ENCODE data around the gene FHIT. TPM values are rescaled to one million over a fixed set of nuclear protein-coding genes. Genes with fewer than 3 reads are reported as not detected.

FHIT gene
- polyA plus RNA-seq, 1 of the 3 experiments (the other 2 are of a cell fraction), result 0.41 TPM

DNA sequence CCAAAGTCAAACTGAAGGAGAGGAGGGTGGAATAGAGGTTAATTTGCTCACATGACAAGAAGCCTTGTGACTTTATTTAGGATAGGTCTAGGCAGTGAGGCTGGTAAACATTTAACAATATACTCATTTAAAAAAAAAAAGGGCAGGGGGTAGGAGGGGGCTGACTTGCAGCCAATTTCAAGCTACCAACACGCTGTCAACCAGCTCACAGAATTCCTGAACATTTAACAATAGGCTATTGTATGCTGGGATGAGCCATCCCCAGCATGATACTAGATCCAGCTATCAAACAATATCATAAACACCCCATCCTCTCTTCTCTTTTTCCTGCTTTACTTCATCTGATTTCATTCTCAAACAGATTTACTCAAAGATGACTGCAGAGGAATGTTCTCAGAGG is 1105.1 kb downstream of the FHIT start (continued):
- TF ChIP-seq, protein P1, sequence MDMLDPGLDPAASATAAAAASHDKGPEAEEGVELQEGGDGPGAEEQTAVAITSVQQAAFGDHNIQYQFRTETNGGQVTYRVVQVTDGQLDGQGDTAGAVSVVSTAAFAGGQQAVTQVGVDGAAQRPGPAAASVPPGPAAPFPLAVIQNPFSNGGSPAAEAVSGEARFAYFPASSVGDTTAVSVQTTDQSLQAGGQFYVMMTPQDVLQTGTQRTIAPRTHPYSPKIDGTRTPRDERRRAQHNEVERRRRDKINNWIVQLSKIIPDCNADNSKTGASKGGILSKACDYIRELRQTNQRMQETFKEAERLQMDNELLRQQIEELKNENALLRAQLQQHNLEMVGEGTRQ (IDR thresholded peaks at IDR 0.05; ENCODE audit: borderline replicate concordance, low read depth, low read length), result no peak
- TF ChIP-seq NFIC (IDR thresholded peaks at IDR 0.05; ENCODE audit: borderline replicate concordance) (no peak), TAF1 (IDR thresholded peaks at IDR 0.05; ENCODE audit: borderline replicate concordance, low read depth, low read length) (no peak), FOXJ3 (CRISPR knock-in tag; IDR thresholded peaks at IDR 0.05) (no peak), MXI1 (IDR thresholded peaks at IDR 0.05; ENCODE audit: low read depth, low read length) (no peak), POLR2AphosphoS5 (IDR thresholded peaks at IDR 0.05; ENCODE audit: low read depth, low read length) (no peak), CHD2 (IDR thresholded peaks at IDR 0.05; ENCODE audit: low read length, partially characterized antibody) (no peak), MEF2A (IDR thresholded peaks at IDR 0.05; ENCODE audit: borderline replicate concordance, low read depth) (no peak)
- TF ChIP-seq, protein P2, sequence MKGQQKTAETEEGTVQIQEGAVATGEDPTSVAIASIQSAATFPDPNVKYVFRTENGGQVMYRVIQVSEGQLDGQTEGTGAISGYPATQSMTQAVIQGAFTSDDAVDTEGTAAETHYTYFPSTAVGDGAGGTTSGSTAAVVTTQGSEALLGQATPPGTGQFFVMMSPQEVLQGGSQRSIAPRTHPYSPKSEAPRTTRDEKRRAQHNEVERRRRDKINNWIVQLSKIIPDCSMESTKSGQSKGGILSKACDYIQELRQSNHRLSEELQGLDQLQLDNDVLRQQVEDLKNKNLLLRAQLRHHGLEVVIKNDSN (IDR thresholded peaks at IDR 0.05; ENCODE audit: borderline replicate concordance, low read depth), result no peak

DNA sequence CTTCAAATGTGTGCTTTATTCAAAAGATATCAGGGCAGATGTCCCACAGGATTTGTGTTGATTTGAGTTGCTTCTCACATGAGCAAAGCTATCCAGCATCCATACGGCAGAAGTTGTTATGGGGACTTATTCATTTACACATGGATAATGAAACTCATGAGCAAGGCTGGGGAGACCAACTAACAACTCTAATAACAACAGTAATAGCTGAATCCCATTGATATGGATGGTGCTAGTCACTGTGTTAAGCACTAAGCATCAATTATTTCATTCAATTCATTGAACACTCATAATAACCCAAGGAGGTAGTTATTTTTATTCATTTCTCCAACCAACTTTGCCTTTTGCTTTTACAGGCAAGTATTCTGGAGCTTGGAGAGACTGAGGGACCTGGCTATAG is 1107.2 kb downstream of the FHIT start:
- H3K36me3 ChIP-seq (replicated peaks in 1 of 2; ENCODE audit: control insufficient read depth in 1 of 2, insufficient read depth in 2 of 2, low read length in 1 of 2), result no peaks in the 10 kb centered on the region
- no peak overlapping the region for H2AFZ ChIP-seq (ENCODE audit: low read depth)
- TF ChIP-seq RCOR1 (IDR thresholded peaks at IDR 0.05; ENCODE audit: low read length) (no peak), TEAD4 (IDR thresholded peaks at IDR 0.05; ENCODE audit: borderline replicate concordance, insufficient read depth) (no peak), MEF2A (IDR thresholded peaks at IDR 0.05; ENCODE audit: borderline replicate concordance, low read depth) (no peak), GATA2 (CRISPR knock-in tag; IDR thresholded peaks at IDR 0.05) (no peak), RFX5 (IDR thresholded peaks at IDR 0.05; ENCODE audit: low read length) (no peak), TAF1 (IDR thresholded peaks at IDR 0.05; ENCODE audit: borderline replicate concordance, low read depth, low read length) (no peak), EP300 (IDR thresholded peaks at IDR 0.05; ENCODE audit: borderline replicate concordance in 1 of 2, low read depth in 1 of 2, low read length in 1 of 2) (no peak), NFIC (IDR thresholded peaks at IDR 0.05; ENCODE audit: borderline replicate concordance) (no peak), CHD2 (IDR thresholded peaks at IDR 0.05; ENCODE audit: low read length, partially characterized antibody) (no peak), TCF12 (IDR thresholded peaks at IDR 0.05) (no peak), JUND (IDR thresholded peaks at IDR 0.05) (no peak), YY1 (IDR thresholded peaks at IDR 0.05; ENCODE audit: low read depth) (no peak), RXRA (IDR thresholded peaks at IDR 0.05; ENCODE audit: borderline replicate concordance, low read depth) (no peak), SMC3 (IDR thresholded peaks at IDR 0.05; ENCODE audit: low read depth, low read length) (no peak), RAD21 (IDR thresholded peaks at IDR 0.05; ENCODE audit: low read length) (no peak), FOSL2 (IDR thresholded peaks at IDR 0.05; ENCODE audit: borderline replicate concordance, low read depth) (no peak)
- TF ChIP-seq, protein P3, sequence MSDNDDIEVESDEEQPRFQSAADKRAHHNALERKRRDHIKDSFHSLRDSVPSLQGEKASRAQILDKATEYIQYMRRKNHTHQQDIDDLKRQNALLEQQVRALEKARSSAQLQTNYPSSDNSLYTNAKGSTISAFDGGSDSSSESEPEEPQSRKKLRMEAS (IDR thresholded peaks at IDR 0.05; ENCODE audit: low read depth), result no peak
- TF ChIP-seq, protein P4, sequence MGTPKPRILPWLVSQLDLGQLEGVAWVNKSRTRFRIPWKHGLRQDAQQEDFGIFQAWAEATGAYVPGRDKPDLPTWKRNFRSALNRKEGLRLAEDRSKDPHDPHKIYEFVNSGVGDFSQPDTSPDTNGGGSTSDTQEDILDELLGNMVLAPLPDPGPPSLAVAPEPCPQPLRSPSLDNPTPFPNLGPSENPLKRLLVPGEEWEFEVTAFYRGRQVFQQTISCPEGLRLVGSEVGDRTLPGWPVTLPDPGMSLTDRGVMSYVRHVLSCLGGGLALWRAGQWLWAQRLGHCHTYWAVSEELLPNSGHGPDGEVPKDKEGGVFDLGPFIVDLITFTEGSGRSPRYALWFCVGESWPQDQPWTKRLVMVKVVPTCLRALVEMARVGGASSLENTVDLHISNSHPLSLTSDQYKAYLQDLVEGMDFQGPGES (IDR thresholded peaks at IDR 0.05; ENCODE audit: low read depth, low read length), result no peak
- TF ChIP-seq, protein P5, sequence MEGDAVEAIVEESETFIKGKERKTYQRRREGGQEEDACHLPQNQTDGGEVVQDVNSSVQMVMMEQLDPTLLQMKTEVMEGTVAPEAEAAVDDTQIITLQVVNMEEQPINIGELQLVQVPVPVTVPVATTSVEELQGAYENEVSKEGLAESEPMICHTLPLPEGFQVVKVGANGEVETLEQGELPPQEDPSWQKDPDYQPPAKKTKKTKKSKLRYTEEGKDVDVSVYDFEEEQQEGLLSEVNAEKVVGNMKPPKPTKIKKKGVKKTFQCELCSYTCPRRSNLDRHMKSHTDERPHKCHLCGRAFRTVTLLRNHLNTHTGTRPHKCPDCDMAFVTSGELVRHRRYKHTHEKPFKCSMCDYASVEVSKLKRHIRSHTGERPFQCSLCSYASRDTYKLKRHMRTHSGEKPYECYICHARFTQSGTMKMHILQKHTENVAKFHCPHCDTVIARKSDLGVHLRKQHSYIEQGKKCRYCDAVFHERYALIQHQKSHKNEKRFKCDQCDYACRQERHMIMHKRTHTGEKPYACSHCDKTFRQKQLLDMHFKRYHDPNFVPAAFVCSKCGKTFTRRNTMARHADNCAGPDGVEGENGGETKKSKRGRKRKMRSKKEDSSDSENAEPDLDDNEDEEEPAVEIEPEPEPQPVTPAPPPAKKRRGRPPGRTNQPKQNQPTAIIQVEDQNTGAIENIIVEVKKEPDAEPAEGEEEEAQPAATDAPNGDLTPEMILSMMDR (IDR thresholded peaks at IDR 0.05), result no peak
- no peaks in the 10 kb centered on the region for H3K27me3 ChIP-seq (ENCODE audit: insufficient read depth)
- WGBS (ENCODE audit: low lambda C conversion rate), result 69% methylated on average over 1 of the region's 1 CpG
- H3K4me1 ChIP-seq (ENCODE audit: control insufficient read depth in 1 of 2, insufficient read depth in 2 of 2, low read depth in 1 of 2, low read length in 1 of 2), result no peaks in the 10 kb centered on the region
- H3K79me2 ChIP-seq (ENCODE audit: insufficient read depth), result no peaks in the 10 kb centered on the region
- H3K9me2 ChIP-seq, result no peaks in the 10 kb centered on the region
- no peak overlapping the region for H3K9ac ChIP-seq
- H3F3A ChIP-seq (replicated peaks; ENCODE audit: insufficient read depth), result no peaks in the 10 kb centered on the region
- H4K20me1 ChIP-seq (ENCODE audit: insufficient read depth), result no peaks in the 10 kb centered on the region
- POLR2A ChIA-PET, result no interaction called here
- no peaks in the 10 kb centered on the region for H3K9me3 ChIP-seq
- no peak overlapping the region for H3K4me2 ChIP-seq
- H3K4me3 ChIP-seq (ENCODE audit: low read depth in 2 of 2, low read length in 1 of 2), result no peak overlapping the region
- CTCF ChIA-PET, result no interaction called here
- no peak for DNase-seq
- H3K27ac ChIP-seq (ENCODE audit: low read depth in 2 of 2, low read length in 1 of 2), result no peak overlapping the region
